NCI-H2107 treated with DMSO at 0.1 percent for 48 hours (cell line): ENCODE data around the gene INCENP.
"Not testable (repeated sequence)": the region's sequence is repeated elsewhere in the genome, so short reads cannot be mapped to it uniquely, and the experiment has no call there.

Experiments
- DNase-seq: peaks from one replicate; lab custom pipeline; 2025; ENCODE audit not compliant: unreplicated experiment; lab: John Stamatoyannopoulos, UW

INCENP gene

GRCh38 chr11:62123669-62124185 lies at the start of gene INCENP:
TSS of gene INCENP (plus strand) at chr11:62124011. CDS start at chr11:62128162, 4,151 bp downstream.
- peak; percentile 97 for DNase-seq

DNA sequence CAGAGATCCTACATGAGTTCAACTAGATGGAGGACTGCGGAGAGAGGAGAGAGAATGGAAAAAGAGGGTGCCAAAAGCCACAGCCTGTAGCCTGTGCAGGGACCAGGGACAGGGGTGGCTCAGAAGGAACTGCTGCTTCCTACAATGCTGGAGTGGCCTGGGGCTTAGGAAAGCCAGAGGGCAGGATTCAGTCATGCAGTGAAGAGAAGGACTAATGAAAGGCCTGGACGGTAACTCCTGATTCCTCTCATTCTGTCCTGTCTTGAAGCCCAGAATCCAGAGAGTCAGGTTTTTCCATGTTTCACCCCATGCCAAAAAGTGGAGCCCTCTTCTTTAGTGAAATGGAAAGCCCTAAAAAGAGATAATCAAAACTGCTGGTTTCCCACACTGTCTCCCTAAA lies 48.4 kb upstream of the INCENP start:
- DNase-seq, result no peak

DNA sequence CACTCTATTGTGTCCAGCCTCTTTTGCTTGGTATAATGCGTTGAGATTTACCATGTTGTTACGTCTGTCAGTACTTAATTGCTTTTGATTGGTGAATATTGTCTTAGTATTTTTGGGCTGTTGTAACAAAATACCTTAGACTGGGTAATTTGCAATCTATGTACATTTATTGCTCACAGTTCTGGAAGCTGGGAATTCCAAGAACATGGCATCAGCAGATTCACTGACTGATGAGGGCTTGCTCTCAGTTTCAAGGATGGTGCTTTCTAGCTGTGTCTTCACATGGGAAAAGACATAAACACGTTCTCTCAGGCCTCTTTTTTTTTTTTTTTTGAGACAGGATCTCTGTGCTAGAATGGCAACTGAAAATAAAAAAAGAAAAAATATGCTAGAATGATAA lies 46.7 kb upstream of the INCENP start:
- DNase-seq, result no peak

GRCh38 chr11:62081378-62082291 lies 42.2 kb upstream of the INCENP start:
- DNase-seq, result peak; percentile 61

DNA sequence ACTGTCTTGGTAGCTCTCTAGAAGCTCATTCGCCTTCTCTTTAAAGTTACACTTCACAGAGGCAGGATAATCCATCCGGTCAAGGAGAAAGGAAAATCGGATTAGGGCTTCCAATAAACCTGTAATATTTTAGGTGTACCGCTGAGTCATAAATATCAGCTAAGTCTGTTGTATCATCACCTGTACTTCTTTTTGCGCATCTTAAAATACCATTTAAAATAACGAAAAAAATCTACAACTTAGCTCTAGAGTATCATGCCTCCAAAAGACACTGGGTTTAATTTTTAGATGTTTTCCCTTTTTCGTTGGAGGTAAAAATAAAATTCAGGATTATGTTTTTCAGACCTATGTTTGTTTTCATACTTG lies 41.5 kb upstream of the INCENP start:
- no peak for DNase-seq

- not testable (repeated sequence) for DNase-seq
Observed at GRCh38 chr11:62084801-62085200, 39.0 kb upstream of the INCENP start.

DNA sequence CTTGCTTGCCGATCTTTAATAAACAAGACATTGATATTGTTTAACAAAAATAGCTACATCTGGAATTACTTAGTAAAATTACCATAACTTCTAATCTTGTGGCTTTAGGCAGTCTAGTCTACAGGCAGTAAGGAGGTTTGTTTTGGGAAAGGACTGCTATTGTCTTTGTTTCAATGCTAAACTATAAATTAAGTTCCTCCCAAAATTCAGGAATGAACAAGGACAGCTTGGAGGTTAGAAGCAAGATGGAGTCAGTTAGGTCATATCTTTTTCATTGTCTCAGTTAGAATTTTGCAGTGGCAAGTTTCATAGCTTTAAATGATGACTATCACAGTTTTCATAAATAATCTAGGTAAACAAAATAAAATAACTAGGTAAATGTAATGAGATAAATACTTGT lies 36.1 kb upstream of the INCENP start:
- no peak for DNase-seq

GRCh38 chr11:62088331-62088933 lies 35.4 kb upstream of the INCENP start:
- no peak for DNase-seq

DNA sequence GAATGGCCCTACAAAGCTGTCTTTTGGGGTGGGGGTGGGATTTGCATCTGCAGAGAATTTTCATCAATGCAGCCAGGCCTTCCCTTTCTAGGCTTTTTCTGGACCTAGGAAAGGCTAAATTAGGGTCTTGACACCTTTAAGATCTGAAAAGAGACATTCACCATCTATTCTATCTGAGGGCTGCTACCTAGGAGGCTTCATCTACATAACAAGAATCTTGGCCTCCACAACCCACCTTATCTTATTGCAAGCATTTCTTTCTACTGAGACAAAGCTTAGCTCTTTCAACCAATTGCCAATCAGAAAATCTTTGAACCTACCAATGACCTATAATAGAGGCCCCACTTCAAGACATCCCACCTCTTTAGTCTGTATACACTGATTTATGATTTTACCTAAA lies 20.7 kb upstream of the INCENP start:
- no peak for DNase-seq

- DNase-seq, result no peak
Observed at GRCh38 chr11:62103986-62104385, 19.8 kb upstream of the INCENP start.

DNA sequence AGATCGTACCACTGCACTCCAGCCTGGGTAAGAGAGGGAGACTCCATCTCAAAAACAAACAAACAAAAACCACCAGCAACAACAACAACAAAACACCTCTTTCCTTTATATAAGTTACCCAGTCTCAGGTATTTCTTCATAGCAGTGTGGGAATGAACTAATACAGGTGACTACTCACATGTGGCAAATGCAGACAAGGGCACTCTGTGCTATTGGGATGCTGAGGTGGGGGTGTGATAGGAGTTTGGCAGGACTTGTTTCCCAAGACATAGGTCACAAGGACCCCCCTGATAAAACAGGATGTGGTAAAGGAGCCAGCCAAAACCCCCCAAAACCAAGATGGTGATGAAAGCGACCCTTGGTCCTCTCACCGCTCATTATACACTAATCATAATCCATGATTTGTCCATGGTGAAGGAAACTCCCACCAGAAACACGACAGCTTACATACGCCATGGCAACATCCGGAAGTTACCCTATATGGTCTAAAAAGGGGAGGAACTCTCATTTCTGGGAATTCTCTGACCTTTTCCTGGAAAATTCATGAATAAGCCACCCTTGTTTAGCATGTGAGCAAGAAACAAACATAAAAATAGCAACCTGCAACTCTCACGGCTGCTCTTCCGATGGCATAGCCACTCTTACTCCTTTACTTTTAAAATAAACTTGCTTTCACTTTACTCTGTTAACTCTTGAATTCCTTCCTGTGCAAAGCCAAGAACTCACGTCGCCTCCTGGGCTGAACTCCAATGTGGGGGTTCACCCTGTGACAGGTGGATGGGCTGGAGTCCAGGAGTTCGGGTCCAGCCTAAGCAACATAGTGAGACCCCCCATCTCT lies 18.8 kb upstream of the INCENP start:
- DNase-seq, result no peak

GRCh38 chr11:62105667-62106191 lies 18.1 kb upstream of the INCENP start:
- no peak for DNase-seq

DNA sequence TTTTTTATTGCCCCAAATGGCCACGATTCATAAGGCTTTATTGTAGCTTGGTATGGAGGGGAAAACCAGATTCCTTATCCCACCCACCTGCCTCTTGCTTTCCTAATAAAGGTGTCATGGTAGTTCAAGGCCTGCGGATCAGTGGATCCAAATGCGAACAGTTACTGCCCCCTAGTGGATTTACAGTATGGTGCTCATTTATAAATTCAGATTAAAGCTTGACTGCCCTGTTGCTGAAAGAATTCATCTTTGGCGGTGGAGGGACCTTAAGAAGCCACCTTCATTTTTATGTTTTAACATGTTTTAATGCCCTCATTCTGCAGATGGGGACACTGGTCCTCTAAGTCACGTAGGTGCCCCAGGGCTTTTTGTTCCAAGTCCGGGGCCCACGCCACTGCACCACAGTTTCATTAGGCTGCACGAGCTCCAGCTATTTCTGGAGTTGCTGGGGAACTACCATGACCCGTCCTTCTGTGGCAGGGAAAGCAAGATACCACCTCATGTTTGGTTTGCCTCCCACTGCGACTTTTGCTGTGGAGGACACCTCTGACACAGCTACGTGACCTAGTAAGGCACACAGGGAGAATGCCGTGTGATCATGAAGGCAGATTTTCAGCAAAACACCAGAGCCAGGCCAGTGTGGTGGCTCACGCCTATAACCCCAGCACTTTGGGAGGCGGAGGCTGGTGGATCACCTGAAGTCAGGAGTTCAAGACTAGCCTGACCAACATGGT lies 15.6 kb upstream of the INCENP start:
- peak; percentile 62 for DNase-seq

DNA sequence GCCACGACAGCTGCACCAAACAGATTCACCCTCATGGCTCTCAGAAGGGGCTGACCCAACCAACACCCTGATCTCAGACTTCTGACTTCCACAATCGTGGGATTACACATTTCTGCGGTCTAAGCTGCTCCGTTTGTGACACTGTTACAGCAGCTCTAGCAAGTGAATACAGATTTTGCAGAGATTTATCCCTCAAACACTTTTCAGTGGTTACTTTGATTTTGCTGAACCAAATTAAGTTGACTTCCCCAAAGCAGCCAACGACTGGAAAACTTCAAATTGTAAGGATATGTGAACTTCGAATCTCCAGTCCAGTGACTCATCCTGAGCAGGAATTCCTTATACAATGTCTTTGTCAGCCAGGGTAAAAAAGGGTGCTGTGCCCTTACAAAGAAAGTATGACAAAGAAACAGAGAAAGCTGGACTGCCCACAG lies 14.8 kb upstream of the INCENP start:
- no peak for DNase-seq

DNA sequence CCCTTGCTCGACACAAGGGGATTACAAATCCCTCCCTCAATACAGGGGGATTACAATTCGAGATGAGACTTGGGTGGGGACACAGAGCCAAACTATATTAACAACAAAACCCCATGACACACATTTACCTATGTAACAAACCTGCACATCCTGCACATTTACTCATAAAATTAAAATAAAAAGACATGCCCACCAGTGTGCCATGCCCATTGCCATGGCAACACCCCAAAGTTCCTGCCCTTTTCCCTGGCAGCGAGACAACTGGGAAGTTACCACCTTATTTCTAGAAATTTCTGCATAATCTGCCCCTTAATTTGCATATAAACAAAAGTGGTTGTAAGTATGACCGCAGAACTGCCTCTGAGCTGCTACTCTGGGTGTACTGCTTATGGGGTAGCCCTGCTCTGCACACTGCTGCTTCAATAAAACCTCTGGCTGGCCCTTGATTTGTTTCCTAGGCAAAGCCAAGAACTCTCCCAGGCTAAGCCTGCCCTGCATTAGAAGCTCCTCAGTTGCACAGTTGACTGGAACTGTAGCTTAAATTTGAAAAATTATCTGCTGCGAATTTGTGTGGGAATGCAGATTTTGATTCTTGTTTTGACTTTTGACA lies 8.6 kb upstream of the INCENP start:
- DNase-seq, result no peak

- no peak for DNase-seq
Observed at GRCh38 chr11:62116451-62116850, 7.4 kb upstream of the INCENP start.

GRCh38 chr11:62119569-62119968 lies 4.2 kb upstream of the INCENP start:
- DNase-seq, result no peak

DNA sequence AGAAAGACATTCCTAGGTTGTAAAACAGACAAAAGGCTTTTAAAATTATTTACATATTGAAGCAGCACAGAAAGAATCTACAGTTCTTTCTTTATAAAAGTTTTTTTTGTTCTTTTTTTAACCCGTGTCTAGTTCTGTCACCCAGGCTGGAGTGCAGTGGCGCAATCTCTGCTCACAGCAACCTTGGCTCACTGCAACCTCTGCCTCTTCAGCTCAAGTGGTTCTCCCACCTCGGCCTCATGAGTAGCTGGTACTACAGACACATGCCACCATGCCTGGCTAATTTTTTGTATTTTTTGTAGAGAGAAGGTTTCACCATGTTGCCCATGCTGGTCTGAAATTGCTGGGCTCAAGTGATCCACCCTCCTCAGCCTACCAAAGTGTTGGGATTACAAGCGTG lies 3.8 kb upstream of the INCENP start:
- no peak for DNase-seq

GRCh38 chr11:62120431-62120830 lies 3.4 kb upstream of the INCENP start:
- no peak for DNase-seq

GRCh38 chr11:62122076-62122475 lies 1.7 kb upstream of the INCENP start:
- no peak for DNase-seq
